HG02642 (cell line): Measurements from ENCODE around the gene RAB6B.

ENCODE experiments used
- ATAC-seq: cut with Tn5 transposase; IDR thresholded peaks from one replicate; pipeline ENCODE4 v1.9.1; 2021; ENCODE audit warnings: mild to moderate bottlenecking; ENCODE audit not compliant: unreplicated experiment, poor library complexity

The RAB6B gene

DNA sequence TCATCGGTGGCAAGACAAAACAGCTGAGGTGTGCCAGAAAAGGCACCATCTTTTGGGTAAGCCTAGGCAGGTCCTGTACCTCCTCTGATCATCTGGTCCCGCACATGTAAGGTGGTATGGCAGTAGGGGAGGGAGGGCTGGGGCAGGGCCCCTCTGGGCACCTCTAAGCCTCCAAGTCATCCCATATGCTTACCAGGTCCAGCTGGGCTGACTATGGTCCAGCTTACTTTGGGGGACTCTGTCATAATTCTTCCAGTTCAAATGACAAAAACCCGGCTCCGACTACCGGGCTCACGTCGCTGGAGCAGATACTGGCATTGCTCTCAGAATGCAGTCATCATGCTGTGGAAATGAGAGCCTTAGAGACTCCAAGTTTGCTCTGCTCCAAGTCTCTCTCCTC lies 1.9 kb upstream of the RAB6B start:
- ATAC-seq = no peak

DNA sequence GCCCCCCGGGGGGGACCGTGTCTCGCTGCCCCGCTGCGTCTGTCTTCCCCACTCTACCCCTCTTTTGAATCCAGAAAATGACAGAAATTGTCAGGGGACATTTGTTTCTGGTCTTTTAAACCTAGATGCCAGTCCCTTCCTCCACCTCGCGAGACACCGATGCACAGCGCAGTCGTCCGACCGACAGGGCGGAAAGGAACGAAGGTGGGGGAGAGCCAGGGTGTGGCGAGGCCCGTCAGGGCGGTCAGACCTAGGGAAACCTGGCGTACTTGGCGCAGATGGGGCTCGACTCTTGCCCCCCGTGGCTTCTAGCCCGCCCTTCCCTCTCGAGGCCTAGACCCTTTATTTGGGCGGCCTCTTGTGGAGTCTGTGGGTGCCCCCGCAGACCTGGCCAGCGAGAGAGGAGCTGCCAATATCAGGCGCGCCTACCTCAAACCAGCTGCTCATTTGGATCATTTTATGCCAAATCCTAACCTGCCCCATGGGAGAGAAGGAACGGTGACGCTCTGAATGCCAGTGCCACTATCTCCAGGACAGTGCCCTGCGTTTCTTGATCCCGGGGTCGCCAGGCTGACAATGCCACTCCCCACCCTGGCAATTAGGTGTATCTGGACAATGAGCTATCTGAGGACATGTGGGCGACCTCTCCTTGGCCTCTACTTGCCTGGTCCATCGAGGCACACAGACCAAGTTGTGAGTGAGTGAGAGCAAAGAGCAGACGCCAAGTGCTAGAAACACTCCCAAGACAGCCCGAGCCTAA lies 500 bp upstream of the RAB6B start:
- ATAC-seq = no peak

DNA sequence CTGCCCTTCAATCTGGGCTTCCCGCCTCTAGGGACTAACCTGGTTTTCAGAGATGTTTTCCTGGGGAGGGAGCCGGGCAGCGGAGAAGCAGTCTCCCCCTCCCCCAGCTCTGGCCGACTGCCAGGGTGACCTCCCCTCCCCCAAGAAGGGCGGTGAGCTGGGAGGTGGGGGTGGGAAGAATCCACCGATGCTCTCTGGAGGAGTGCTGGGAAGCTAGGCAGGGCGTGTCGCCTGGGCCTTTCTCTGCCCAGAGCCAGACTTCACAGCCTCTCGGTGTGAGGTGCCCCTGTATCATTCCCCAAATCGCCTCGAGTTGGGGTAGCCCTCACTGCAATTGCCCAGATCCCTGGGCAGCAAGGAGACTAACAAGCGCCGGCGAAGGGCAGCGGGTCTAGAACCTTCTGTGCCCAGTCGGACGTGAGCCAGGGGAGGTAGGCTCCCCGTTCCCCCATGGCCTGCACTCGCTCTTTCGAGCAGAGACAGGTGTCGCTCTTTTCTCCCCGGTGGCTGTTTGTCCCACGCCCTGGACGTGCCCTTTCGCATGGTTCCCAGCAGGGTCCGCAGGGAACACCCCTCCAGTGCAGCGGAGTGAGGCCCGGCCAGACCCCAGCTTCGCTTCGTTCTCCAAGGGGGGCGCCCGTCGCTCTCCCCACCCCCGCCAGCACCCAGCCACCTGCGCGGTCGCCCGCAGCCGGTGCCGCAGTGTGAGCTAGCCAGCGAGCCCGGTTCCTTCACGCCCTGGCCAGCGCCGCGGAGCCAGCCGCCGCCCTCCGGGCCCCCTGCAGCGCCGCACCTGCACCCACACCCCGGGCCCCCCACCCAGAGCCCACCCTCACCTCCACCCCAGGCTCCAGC lies 1.1 kb downstream of the RAB6B start:
- ATAC-seq = no peak

DNA sequence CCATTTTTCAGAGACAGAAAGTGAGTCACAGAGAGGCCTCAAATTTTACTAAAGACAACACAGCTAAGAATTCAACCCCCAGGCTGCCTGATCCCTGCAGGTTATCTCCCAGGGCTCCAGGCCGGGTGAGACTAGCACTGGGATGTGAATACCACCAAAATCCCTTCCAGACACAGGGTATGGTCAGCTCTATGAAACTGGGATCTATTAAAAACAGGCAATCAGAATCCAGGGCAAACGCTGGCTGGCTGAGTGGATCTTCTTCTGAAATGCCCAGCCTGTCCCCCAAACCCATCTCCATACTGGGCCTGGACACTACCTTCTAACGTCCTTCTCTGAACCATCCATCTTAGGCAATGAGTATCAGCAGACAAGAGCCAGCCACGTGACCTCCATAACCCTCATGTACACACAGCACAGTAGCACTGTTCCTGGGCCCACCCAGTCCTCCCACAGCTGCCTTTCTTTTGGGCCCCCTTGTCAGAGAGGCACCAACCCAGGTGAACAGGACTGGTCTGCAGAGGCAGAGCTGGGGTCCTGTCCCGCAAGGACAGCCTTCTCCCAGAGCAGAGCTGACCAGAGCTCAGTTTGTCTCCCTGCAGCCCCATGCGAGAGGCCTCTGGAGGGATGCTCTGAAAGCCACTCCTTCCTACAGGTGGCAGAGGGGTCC lies 1.9 kb downstream of the RAB6B start:
- ATAC-seq = no peak

DNA sequence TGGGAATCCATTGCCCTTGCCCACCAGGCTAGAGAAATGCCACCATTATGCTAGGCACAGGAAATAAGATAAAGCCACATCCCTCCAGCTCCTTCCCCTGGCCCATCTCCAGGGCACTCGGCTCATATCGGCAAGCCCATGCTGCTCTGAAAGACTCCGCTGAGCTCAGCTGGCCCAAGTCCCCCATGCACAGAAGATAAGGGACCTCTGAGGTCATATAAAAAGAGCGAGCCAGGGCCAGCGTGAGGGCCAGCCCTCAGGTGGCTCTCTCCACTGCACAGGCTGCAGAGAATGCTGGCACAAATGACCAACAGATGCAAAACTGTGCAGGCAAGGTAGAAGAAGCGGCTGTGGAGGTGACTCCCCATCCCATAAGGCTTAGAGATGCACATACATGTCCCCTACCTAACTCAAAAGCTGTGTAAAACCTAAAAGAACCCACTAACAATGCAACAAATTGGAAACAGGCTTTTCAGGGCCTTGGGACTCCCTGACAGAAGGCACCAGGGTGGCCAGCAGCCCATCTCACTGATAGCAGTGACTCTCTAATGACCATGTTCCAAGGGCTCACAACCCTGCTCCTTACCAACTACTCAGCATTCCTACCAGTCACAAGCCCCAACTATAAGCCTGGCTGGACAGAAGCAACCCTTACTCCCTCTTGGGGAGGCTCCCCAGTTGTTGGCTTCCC lies 3.0 kb downstream of the RAB6B start:
- ATAC-seq = no peak

DNA sequence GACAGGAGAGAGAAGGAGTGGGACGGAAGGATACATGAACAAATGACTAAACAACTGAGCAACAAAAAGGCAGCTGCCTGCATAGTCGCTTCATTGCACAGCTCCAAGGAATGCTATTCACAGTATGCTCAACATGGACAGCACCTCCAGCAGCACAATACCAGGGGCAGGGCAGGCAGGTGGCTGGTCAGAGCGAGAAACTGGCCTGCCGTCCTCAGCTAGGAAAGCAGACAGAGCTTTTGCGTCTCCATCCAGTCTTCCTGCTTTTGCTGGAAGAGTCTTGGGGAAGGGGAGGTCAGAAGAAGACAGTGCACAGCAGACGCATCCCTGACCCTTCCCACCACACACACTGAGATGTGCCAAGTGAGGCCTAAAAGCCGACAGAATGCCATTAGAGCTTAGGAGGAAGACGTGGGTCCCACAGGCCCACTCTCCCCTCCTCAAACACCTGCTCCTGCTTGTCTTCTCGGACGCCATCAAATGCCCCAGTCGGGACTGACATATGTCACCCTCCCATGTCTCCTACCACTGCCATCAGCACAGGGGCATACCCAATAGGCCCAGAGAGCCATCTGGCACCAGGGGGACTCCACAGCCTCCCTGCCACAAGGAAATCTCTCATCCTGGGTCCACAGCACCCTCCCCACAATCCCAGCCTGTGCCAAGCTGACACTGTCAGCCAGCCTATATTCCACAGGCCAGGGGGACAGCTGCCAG lies 3.9 kb downstream of the RAB6B start:
- ATAC-seq = no peak

DNA sequence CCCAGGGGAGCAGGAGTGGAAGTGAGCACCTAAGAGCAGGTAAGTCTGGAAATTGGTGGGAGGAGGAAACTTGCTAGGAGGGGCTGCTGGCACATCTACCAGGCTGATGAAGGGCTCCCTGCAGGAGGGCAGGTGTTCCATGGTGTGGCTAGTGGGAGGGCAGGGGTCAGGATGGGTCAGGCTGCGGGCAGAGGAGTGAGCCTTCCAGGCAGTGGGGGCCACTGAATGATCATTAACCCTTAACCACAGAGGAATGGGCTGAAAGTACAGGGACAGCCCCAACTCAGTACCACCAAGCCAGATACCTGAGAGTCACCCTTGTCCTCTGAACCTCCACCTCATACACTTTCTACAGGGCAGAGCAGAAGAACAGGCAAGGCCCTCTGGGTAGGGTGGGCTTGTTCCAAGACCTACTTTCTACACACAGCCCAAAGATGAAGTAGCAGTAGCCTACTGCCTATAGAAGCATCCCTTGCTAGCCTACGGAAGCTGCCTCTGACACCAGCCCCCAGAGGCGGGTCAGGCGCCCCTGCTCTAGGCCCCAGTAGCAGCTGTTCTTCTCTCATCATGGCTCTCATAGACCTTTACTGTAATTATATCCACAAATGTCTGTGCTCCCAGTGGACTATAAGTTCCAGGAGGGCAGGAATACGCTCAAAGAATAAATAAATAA lies 4.6 kb downstream of the RAB6B start:
- no peak for ATAC-seq

DNA sequence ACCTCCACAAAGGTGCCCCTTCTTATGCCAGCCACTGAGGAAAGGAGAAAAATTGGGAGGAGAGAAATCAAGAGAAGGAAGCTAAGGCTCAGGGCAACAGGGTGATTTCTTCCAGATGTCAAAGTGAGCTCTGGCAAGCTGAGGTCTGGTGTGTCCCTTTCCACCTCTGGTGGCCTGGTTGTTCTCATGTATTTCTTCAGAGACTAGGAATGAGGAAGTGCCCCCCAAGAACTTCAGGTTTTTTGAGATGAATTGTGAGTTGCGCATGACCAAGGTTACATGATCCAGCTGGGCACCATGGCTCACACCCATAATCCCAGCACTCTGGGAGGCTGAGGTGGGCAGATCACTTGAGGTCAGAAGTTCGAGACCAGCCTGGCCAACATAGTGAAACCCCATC lies 5.6 kb downstream of the RAB6B start:
- ATAC-seq = no peak

DNA sequence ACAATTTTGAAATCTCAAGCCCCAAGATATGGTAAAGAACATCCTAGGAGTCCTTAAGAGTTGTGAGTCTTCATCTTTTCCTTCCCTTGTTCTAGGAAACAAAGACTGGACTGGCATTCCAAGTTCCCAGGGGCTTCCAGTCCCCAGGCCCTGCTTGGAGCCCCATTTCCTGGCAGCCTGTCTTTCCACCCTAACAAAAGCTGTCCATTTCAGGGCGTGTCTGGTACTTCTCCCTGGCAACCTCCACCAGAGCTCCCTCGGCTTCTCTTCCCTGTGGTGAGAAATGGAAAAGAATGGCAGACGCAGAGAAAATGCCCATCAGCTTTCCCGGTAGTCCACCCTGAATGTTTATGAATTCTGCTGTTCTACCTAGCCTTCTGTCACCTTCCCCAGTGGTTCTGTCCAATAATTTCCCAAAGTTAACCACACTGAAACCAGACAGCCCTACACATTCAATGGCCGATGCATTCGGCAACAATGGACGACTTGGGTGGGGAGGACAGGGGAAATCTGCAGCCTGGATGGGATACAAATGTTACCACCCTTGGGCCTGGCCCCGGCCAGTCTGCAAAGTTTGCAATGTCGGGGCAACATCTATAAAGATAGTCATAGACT lies 6.8 kb downstream of the RAB6B start:
- no peak for ATAC-seq

DNA sequence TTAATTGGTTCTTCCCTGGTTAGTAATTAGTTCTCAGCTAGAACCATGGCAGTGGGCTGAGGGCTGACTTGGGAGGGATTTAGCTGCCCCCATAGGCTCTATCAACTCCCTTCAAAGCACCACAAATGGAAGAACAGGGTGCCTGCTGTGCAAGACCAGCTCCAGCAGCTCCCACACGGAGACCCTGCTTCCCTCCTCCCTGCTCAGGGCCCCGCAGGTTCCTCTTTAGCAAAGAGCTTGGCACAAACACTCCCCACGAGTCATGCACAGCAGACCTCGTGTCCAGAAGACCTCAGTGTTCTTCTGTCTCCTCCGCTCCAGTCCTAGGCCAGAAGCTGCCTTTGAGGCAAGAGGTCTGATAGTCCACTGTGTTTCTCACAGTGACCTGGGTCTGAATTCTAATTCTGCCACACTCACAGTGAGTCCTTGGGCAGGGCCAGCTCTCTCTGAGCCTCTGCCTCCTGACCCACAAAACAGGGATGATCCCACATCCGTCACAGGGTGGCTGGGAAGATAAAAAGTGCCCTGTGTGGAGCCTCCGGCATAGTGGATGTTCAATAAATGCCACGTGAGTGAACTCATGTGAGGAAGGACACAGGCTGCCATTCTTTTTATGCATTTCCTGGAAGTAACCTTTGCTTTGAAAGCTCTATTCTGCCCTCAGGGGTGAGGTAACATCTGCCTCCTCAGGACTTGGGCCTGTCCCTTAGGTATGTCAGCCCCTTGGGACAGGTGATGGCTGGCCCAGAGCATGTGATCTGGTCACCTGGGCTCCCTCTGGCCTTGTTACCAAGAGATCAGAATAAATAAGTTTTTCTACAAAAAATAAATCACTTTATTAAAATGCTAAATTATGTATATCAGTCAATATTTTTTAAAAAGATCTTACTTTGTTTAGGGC lies 7.6 kb downstream of the RAB6B start:
- ATAC-seq = no peak

DNA sequence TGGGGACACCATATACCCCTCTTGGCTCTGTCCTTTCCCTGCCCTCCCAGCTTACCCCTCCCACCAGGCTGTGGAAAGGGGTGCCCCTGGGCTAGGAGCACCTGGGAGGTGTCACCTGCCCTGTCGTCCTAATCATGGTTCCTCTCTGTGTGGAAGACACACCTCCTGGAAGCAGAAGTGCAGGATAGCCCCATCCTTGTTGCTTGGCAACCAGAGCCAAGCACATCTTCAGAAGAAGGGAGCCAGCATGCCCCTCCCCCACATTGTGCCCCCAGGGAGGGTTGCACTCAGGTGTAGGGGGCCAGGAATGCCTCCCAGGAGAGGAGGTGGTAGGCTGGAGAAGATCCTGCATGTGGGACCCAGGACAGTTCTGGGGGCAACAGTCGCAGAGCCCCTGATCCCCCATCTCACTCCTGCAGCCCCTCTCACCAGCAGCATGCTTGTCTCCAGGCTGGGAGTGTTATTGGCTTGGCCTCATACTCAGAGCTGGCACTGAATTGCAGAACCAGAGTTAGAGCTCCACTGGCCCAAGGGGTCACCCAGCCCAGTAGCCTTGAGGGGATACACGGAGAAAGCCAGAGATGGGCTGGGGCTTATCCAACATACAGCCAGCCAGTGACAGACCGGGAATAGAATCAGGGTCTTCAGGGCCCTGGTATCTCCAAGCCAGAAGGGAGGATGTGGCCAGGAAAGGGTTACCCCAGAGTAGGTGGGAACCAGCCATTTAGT lies 8.4 kb downstream of the RAB6B start:
- no peak for ATAC-seq

DNA sequence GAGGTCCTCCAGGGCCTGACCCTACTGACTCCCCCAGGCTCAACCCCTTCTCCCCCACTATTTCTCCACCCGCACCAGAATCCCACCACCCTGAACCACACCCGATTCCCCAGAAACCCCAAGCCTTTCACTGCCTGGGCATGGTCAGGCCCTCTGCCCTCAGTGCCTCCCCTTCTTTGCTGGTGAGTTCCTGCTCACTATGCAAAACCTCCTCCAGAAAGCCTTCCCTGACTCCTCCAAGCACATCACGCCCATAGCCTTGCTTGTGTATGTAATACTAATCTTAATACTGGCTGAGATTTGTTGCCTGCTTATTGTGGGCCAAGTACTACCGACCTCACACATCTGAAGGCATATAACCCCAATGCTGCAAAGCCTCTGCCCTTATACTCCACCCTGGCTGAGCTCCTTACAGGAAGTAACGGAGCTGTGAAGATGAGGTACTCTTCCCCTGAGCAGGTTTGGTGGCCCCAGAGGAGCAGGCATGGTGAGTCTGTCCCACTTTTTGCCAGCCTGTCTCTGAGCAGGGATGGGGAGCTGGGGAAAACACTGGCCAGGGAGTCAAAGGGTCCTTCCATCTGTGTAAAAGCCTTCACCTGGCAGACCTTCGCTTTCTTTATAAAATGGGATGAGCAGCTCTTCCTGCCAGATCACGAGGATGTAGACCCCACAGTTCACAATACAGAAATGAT lies 9.5 kb downstream of the RAB6B start:
- ATAC-seq = no peak

DNA sequence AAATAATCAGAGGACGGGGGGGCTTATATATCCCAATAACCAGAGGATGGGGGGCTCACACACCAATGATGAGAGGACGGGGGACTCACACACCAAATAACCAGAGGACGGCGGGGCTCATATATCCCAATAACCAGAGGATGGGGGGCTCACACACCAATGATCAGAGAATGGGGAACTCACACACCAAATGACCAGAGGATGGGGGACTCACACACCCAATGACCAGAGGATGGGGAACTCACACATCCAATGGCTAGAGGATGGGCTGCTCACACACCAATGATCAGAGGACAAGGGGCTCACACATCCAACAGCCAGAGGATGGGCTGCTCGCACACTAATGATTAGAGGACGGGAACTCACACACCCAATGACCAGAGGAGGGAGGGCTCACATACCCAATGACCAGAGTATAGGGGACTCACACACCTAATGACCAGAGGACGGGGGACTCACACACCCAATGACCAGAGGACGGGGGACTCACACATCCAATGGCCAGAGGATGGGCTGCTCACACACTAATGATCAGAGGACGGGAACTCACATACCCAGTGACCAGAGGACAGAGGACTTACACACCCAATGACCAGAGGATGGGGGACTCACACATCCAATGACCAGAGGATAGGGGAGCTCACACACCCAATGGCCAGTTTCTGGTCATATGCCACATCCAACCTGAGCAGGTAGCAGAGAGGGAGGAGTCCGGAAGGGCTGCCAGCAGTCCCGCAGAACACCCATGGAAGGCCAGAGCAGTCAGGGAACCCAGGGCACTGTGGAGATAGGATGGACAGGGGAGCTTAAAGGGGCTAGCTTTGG lies 10.6 kb downstream of the RAB6B start:
- ATAC-seq = no peak

DNA sequence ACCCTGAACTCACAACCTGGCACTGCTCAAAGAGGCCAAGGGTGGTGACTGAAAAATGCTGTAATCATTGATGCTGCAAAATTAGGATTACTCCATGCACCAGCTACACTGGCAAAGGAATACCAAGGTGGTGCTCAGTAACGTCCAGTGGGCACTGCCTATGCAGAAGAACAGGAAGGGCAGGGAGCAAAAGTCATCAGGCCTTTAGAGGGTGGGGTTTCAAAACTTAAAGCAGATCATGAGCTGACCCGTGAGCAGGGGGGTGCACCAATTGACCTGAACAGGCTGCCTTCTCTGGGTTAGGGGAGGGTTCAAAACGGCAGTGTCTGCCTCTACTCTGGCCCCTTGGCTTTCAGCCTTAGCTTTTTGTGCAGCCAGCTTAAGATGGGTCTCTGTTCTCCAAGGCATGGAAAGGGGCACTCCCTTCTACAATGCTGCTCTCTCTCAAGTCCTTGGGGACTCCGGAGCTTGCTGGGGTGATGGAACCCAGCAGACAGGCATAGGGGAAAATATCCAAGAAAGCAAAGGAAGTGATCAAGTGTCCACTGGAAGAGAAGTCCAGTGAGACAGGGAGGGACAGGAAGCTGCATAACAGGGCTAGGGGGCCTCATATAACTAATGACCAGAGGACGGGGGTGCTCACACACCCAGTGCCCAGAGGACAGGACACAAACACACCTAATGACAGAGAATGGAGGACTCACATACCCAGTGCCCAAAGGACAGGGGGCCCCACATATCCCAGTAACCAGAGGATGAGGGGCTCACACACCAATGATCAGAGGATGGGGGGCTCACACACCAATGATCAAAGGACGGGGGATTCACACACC lies 11.4 kb downstream of the RAB6B start:
- ATAC-seq = no peak

DNA sequence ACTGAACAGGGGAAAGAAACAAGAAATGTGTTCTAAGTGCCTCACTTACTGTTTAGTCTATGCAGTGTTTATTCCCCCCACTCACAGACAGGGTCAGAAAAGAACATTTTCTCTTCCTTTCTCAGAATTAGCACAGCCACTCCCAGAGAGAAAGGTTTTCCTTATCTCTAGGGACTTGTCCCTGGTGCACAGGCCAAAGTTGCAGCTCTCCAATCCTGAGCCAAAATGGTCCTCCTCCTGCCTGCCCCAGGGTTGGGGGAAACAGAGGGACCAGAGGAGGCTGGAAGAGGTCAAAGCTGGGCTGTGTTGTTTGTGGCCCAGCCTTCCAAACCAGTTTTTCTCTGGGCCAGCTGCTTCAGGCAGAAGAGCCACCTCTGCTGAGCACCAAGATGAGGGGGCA lies 12.0 kb downstream of the RAB6B start:
- no peak for ATAC-seq
